Right atrium auricular region (tissue), 2 donors: ENCODE results near the gene RSPO3. TPM values are rescaled to one million over a fixed set of nuclear protein-coding genes. Genes with fewer than 3 reads are reported as not detected.

Experiments
- DNase-seq: peaks from one replicate; pipeline ENCODE4 v3.0.0-alpha.2; 2019; ENCODE audit warnings: low spot score
- H3K27ac ChIP-seq, 2 donors: fragments of 200-600 bp; sonication (generic); 1 replicate in 1 of 2; 2 replicates in 1 of 2; pipeline ENCODE4 v1.5.1; 2016 to 2019
- H3K27me3 ChIP-seq, 2 donors: fragments of 200-600 bp; sonication (generic); one replicate each; pipeline versions ENCODE4 v1.5.1 to v1.6.0; 2017 to 2019
- H3K36me3 ChIP-seq: fragments of 200-600 bp; sonication (generic); one replicate; pipeline ENCODE4 v1.5.1; 2016
- H3K4me1 ChIP-seq, 2 donors: fragments of 200-600 bp; sonication (generic); one replicate each; pipeline versions ENCODE4 v1.5.1 to v1.6.0; 2017 to 2019
- H3K4me3 ChIP-seq, 2 donors: fragments of 200-600 bp; sonication (generic); 1 replicate in 1 of 2; 2 replicates in 1 of 2; pipeline ENCODE4 v1.5.1; 2017 to 2019; ENCODE audit warnings: mild to moderate bottlenecking in 1 of 2, moderate library complexity in 1 of 2
- H3K9me3 ChIP-seq, 2 donors: fragments of 200-600 bp; sonication (generic); one replicate each; pipeline ENCODE4 v1.5.1; 2019
- total RNA-seq, 2 donors: library from RNA; depleted of rRNA; stranded (reverse); fragments of >200 nt; gene quantifications; one replicate each; pipeline ENCODE4 v1.1.0, GENCODE V29; 2016
- TF ChIP-seq, protein P1 (sequence below), 2 donors: fragments of 200-600 bp; sonication (generic); IDR thresholded peaks; one replicate each; pipeline ENCODE4 v1.5.1; 2019; ENCODE audit warnings: antibody characterized with exemption in 2 of 2

RSPO3 gene
- total RNA-seq, 2 donors from 2014 or later, result 0.75 TPM; not detected in 1

- no peak for DNase-seq
- H3K4me1 ChIP-seq, result no peaks in the 10 kb centered on the region
These were observed 16.2 kb upstream of the RSPO3 start for GRCh38 chr6:127102299-127102698.

GRCh38 chr6:127102859-127103258 is 15.6 kb upstream of the RSPO3 start:
- Histone ChIP-seq H3K4me3 (no peak overlapping the region), H3K27ac (no peak overlapping the region), H3K9me3 (no peaks in the 10 kb centered on the region), H3K27me3 (no peaks in the 10 kb centered on the region), H3K36me3 (no peaks in the 10 kb centered on the region), H3K4me1 (no peaks in the 10 kb centered on the region)
- no peak for DNase-seq
- TF ChIP-seq, protein P1, sequence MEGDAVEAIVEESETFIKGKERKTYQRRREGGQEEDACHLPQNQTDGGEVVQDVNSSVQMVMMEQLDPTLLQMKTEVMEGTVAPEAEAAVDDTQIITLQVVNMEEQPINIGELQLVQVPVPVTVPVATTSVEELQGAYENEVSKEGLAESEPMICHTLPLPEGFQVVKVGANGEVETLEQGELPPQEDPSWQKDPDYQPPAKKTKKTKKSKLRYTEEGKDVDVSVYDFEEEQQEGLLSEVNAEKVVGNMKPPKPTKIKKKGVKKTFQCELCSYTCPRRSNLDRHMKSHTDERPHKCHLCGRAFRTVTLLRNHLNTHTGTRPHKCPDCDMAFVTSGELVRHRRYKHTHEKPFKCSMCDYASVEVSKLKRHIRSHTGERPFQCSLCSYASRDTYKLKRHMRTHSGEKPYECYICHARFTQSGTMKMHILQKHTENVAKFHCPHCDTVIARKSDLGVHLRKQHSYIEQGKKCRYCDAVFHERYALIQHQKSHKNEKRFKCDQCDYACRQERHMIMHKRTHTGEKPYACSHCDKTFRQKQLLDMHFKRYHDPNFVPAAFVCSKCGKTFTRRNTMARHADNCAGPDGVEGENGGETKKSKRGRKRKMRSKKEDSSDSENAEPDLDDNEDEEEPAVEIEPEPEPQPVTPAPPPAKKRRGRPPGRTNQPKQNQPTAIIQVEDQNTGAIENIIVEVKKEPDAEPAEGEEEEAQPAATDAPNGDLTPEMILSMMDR (IDR thresholded peaks at IDR 0.05), result no peak

More at GRCh38 chr6:127102299-127102698, 16.2 kb upstream of the RSPO3 start:
- H3K27me3 ChIP-seq, result no peaks in the 10 kb centered on the region
- H3K27ac ChIP-seq, result no peak overlapping the region
- H3K9me3 ChIP-seq, result no peaks in the 10 kb centered on the region
- no peaks in the 10 kb centered on the region for H3K36me3 ChIP-seq
- H3K4me3 ChIP-seq, result no peak overlapping the region
- TF ChIP-seq, protein P1 (IDR thresholded peaks at IDR 0.05), result no peak

DNA sequence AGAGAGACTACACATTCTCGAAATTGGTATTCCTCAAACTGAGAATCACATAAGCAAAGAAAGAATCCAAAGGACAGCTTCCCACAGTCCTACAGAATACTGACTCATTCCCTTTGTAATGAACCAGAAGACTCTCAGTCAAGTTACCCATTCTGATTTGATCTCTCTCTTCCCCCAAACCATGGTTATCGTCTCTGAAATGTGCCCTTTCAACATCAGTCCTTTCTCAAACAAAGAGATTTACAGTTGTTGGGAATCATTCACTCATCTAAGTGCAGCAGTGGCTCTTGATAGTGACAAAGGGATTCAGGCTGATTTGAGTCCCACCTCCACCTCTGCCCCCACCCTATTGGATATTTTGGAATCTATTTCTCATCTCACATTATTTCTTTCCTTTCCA is 15.0 kb upstream of the RSPO3 start:
- TF ChIP-seq, protein P1 (IDR thresholded peaks at IDR 0.05), result no peak
- Histone ChIP-seq H3K9me3 (no peaks in the 10 kb centered on the region), H3K27ac (no peak overlapping the region), H3K4me3 (no peak overlapping the region), H3K4me1 (no peaks in the 10 kb centered on the region), H3K36me3 (no peaks in the 10 kb centered on the region), H3K27me3 (no peaks in the 10 kb centered on the region)
- DNase-seq, result no peak

DNA sequence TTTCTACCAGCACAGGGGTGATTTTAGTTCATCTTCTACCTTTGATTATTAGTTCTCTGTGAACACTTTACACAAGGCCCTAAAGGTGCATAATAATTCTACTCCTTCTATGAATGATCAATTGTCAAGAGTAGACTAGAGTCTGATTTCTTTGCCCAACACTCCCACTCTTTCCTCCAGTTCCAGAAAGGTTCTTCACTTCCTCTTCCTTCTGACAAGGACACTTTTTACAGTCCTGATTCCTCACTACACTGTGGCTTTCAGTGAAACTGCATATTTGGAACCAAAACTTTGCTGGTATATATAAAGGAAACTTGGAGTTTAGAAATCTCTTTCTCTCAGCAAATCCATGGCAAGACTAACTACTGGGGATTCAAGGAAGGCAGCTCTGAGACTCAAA is 10.6 kb upstream of the RSPO3 start:
- no peak for DNase-seq
- Histone ChIP-seq H3K36me3 (no peaks in the 10 kb centered on the region), H3K4me3 (no peak overlapping the region), H3K4me1 (no peaks in the 10 kb centered on the region), H3K27me3 (no peaks in the 10 kb centered on the region), H3K27ac (no peak overlapping the region), H3K9me3 (no peaks in the 10 kb centered on the region)
- TF ChIP-seq, protein P1 (IDR thresholded peaks at IDR 0.05), result no peak

DNA sequence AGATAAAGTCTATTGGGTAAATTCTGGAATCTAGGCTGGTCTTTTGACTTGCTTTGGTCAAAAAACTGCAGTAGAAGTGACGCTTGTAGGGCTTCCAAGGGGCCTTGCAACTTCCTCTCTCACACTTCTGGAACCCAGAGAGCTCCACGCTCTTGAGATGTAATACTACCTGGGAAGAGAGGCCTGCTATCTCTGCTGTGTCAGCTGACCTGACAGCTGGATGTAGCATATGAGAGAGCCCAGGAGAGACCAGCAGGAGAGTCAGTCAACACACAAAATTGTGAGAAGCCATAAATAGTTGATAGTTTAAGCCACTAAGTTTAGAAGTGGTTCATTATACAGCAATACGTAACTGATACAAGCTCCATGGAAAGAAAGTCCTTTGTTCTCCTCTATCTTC is 7.8 kb upstream of the RSPO3 start:
- Histone ChIP-seq H3K36me3 (no peaks in the 10 kb centered on the region), H3K4me3 (no peak overlapping the region), H3K9me3 (no peaks in the 10 kb centered on the region), H3K4me1 (no peaks in the 10 kb centered on the region), H3K27ac (no peak overlapping the region), H3K27me3 (no peaks in the 10 kb centered on the region)
- DNase-seq, result no peak
- TF ChIP-seq, protein P1 (IDR thresholded peaks at IDR 0.05), result no peak

DNA sequence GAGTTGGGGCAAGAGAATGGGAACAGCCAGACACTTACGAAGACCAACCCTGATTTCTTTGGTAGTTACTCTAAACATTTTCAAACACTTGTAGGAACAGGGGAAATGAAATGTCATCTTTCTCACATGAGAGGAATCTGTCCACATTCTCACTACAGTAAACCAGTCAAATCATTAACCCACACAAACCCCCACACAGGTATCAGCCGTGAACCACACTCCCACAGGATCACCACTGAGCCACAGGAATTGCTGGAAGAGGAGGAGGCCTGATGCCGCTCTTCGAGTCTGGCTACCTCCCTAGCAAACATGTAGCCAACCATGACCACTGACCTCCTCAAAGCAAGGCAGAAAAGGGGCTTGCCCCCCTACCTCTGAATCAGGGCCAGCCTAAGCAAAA is 6.9 kb upstream of the RSPO3 start:
- Histone ChIP-seq H3K36me3 (no peaks in the 10 kb centered on the region), H3K4me3 (no peak overlapping the region), H3K9me3 (no peaks in the 10 kb centered on the region), H3K4me1 (no peaks in the 10 kb centered on the region), H3K27me3 (no peaks in the 10 kb centered on the region), H3K27ac (no peak overlapping the region)
- DNase-seq, result no peak
- TF ChIP-seq, protein P1 (IDR thresholded peaks at IDR 0.05), result no peak
